Measurements from ENCODE around the gene FOXO1. TPM values are rescaled to one million over a fixed set of nuclear protein-coding genes. Genes with fewer than 3 reads are reported as not detected.

FOXO1 gene
- total RNA-seq, 1 experiment from 2014 or later: 10.5 TPM

DNA sequence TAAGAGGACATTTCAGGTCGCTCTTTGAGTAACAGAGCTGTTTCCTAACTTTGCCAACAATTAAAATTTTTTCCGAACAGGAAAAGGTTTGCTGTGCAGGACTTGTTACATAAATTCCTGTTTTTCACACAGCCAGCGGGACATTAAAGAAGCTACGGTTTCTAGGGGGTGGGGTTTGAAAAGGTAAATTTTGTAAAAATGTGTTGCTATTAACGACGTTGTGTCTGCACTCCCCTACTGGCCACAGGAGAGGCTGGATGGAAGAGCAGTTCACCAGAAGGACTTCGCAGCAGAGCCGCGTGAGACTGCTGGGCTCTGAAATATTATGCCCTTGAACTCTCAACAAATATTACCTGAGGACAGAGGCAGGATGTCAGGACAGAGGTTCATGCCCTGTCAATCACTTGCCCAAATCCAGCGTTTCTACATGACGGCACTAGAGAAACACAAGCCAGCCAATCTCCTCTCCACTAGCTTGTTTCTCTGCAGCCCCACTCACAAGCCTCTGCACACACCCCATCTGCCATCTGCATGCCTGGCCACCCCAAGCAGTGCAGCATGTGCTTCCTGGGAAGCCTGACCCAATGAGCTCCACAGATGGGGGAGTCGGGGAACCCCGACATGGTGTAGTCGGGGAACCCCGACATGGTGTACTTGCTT is 102.0 kb downstream of the FOXO1 start:
- H3K27ac ChIP-seq: no peak overlapping the region
- ChIA-PET POLR2A (ENCODE audit: unreplicated experiment) (no interaction called here), CTCF (no interaction called here)
- no peaks in the 10 kb centered on the region for H3K9me2 ChIP-seq (ENCODE audit: insufficient read depth)
- no peaks in the 10 kb centered on the region for H3K36me3 ChIP-seq (ENCODE audit: low read depth)
- DNase-seq: no peak
- intact Hi-C loops (cut with micrococcal nuclease; ENCODE audit: unreplicated experiment): no loop called here
- no peak overlapping the region for H2AFZ ChIP-seq
- no peak overlapping the region for H3K4me2 ChIP-seq
- H3F3A ChIP-seq (ENCODE audit: insufficient read depth, low read depth): no peaks in the 10 kb centered on the region
- TF ChIP-seq EZH2 (IDR thresholded peaks at IDR 0.05; ENCODE audit: low read depth): no peak
- TF ChIP-seq, protein P1, sequence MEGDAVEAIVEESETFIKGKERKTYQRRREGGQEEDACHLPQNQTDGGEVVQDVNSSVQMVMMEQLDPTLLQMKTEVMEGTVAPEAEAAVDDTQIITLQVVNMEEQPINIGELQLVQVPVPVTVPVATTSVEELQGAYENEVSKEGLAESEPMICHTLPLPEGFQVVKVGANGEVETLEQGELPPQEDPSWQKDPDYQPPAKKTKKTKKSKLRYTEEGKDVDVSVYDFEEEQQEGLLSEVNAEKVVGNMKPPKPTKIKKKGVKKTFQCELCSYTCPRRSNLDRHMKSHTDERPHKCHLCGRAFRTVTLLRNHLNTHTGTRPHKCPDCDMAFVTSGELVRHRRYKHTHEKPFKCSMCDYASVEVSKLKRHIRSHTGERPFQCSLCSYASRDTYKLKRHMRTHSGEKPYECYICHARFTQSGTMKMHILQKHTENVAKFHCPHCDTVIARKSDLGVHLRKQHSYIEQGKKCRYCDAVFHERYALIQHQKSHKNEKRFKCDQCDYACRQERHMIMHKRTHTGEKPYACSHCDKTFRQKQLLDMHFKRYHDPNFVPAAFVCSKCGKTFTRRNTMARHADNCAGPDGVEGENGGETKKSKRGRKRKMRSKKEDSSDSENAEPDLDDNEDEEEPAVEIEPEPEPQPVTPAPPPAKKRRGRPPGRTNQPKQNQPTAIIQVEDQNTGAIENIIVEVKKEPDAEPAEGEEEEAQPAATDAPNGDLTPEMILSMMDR (conservative IDR thresholded peaks at IDR 0.05): no peak
- H3K4me1 ChIP-seq (replicated peaks; ENCODE audit: insufficient read depth): no peaks in the 10 kb centered on the region
- no peak overlapping the region for H3K4me3 ChIP-seq
- no peaks in the 10 kb centered on the region for H3K27me3 ChIP-seq (ENCODE audit: insufficient read depth, low read depth)
- H3K79me2 ChIP-seq (ENCODE audit: low read depth): no peaks in the 10 kb centered on the region
- no peaks in the 10 kb centered on the region for H4K20me1 ChIP-seq (ENCODE audit: insufficient read depth)
- BruUV-seq (replicated peaks): no TSS peak
- H3K9me3 ChIP-seq (ENCODE audit: insufficient read depth, low read depth): no peaks in the 10 kb centered on the region

DNA sequence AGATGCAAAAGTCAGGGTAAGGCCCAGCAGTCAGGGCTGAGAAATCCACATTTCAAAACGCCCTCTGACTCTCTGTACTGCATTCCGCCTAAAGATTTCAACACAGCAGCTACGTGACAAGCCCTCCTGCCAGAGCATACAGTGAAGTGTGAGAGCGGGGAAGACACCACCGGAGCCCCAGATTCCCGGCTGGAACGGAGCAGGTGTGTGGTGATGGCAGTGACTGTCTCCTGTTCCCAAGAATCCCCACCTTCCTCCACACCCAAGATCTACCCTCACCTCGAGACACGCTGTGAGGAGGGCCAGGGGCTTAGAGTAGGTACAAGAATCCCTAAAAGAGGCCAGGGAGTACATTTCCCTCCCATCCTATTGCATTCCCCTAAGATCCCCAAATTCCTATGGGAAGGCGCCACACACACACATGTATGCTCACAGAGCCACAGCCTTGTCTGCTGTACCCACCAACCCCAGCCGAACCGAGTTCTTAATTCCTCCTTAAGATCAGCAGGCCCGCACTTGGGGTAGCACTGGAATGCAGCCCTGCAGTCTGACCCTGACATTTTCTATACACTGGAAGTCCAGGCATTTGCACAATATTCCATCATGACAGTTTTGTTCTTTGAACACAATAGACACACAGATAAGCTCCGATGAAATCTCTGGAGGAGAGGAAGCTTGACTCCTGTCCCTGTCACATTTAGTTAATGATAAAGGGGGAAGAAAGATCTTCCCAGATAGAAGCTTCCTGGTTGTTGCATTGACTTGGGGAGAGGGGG is 102.9 kb downstream of the FOXO1 start:
- Histone ChIP-seq H2AFZ (no peak overlapping the region), H4K20me1 (ENCODE audit: insufficient read depth) (no peaks in the 10 kb centered on the region), H3K79me2 (ENCODE audit: low read depth) (no peaks in the 10 kb centered on the region), H3K27ac (no peak overlapping the region), H3K4me1 (replicated peaks; ENCODE audit: insufficient read depth) (no peaks in the 10 kb centered on the region), H3K4me3 (no peak overlapping the region), H3K27me3 (ENCODE audit: insufficient read depth, low read depth) (no peaks in the 10 kb centered on the region), H3K9me2 (ENCODE audit: insufficient read depth) (no peaks in the 10 kb centered on the region), H3F3A (ENCODE audit: insufficient read depth, low read depth) (no peaks in the 10 kb centered on the region), H3K36me3 (ENCODE audit: low read depth) (no peaks in the 10 kb centered on the region), H3K4me2 (no peak overlapping the region), H3K9me3 (ENCODE audit: insufficient read depth, low read depth) (no peaks in the 10 kb centered on the region)
- ChIA-PET CTCF (no interaction called here), POLR2A (ENCODE audit: unreplicated experiment) (interaction anchor here (0.6 kb wide), 1 partner anchor 102 kb away, joined by 6 read pairs; no protein-coding TSS in a partner anchor)
- no TSS peak for BruUV-seq (replicated peaks)
- TF ChIP-seq, protein P1 (conservative IDR thresholded peaks at IDR 0.05): no peak
- no peak for TF ChIP-seq EZH2 (IDR thresholded peaks at IDR 0.05; ENCODE audit: low read depth)
- DNase-seq: no peak
- intact Hi-C loops (cut with micrococcal nuclease; ENCODE audit: unreplicated experiment): no loop called here

- Histone ChIP-seq H3F3A (ENCODE audit: insufficient read depth, low read depth) (no peaks in the 10 kb centered on the region), H3K36me3 (ENCODE audit: low read depth) (no peaks in the 10 kb centered on the region), H3K27ac (no peak overlapping the region), H3K9me2 (ENCODE audit: insufficient read depth) (no peaks in the 10 kb centered on the region), H3K4me1 (replicated peaks; ENCODE audit: insufficient read depth) (no peaks in the 10 kb centered on the region), H3K4me2 (no peak overlapping the region), H3K27me3 (ENCODE audit: insufficient read depth, low read depth) (no peaks in the 10 kb centered on the region), H3K79me2 (ENCODE audit: low read depth) (no peaks in the 10 kb centered on the region), H3K4me3 (no peak overlapping the region), H3K9me3 (ENCODE audit: insufficient read depth, low read depth) (no peaks in the 10 kb centered on the region), H4K20me1 (ENCODE audit: insufficient read depth) (no peaks in the 10 kb centered on the region), H2AFZ (no peak overlapping the region)
- BruUV-seq (replicated peaks): no TSS peak
- intact Hi-C loops (cut with micrococcal nuclease; ENCODE audit: unreplicated experiment): no loop called here
- no peak for DNase-seq
- ChIA-PET CTCF (no interaction called here), POLR2A (ENCODE audit: unreplicated experiment) (interaction anchor here (0.6 kb wide), 1 partner anchor 101 kb away, joined by 6 read pairs; no protein-coding TSS in a partner anchor)
- TF ChIP-seq, protein P1 (conservative IDR thresholded peaks at IDR 0.05): no peak
- TF ChIP-seq EZH2 (IDR thresholded peaks at IDR 0.05; ENCODE audit: low read depth): no peak
Measured at GRCh38 chr13:40562975-40563349, 103.5 kb downstream of the FOXO1 start.
